ENCODE data around the gene ALAS1.

Gene ALAS1

GRCh38 chr3:52222319-52223221 lies 24.6 kb downstream of the ALAS1 start:
- no peak for FAIRE-seq

- FAIRE-seq = no peak
Observed at GRCh38 chr3:52223449-52224408, 25.8 kb downstream of the ALAS1 start.

DNA sequence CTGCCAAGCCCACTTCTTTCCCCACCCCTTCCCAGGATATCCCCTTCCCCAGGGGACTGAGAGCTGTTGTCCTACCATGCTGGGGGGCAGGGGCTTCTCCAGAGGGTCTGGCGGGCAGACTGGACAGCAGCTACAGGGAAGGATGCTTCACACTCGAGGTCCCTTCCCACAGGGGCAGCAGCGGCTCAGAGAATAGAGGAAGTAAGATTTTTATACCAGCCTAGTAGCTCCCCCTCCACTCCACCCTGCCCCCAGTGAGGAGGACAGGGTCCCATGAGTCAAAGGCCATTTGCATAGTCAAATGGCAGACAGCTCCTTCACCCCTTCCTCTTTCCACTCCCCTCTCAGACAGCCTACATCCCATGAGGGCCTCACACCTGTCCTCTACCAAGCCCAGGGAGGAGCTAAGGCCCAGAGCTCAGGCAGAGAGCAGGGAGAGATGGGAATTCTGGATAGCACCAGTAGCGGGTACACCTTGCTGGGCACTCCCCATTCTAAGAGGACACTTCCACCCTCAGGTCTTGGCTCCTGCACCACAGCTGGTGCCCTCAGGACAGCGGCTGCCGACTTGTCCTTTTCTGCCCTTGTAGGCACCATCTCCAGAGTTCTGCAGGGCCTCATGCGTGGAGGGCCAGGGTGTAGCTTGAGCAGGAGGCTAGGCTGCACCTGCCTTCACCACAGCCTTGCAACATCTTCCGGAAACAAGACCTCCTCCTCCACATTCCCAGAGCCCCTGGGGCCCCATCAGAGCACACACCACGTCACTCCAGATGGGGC lies 27.7 kb downstream of the ALAS1 start, which contains the start of gene TLR9:
Gene TLR9 (minus strand): TSS at position 194 of the 777 bp plus-strand sequence. CDS start 116 bp downstream, at position 78.
- FAIRE-seq = no peak

DNA sequence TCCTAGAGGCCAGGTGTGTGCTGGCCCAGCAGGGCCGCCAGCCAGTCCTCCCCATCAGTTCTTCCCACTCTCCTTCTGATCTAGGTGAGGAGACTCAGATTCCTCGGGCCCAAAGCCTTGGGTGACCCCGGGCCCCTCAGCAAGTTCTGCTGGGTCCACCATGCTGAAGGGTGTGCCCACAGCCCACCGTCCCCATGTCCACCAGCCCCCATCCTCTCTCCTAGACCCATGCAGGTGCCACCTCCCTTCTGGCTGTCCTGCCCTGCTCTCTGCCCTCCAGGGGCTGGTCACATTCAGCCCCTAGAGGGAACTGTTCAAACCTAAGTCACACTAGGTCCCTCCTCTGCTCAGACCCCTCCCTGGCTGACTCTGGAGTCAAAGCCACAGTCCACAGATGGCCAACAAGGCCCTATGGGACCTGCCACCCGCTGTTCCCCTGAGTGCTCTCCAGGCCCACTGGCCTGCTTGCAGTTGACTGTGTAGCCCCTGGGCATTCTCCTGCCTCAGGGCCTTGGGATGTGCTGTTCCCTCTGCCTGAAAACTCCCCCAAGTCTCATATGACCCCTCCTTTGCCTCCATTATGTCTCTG lies 28.4 kb downstream of the ALAS1 start:
- FAIRE-seq = no peak

- FAIRE-seq = no peak
Observed at GRCh38 chr3:52227117-52227516, 29.2 kb downstream of the ALAS1 start.

DNA sequence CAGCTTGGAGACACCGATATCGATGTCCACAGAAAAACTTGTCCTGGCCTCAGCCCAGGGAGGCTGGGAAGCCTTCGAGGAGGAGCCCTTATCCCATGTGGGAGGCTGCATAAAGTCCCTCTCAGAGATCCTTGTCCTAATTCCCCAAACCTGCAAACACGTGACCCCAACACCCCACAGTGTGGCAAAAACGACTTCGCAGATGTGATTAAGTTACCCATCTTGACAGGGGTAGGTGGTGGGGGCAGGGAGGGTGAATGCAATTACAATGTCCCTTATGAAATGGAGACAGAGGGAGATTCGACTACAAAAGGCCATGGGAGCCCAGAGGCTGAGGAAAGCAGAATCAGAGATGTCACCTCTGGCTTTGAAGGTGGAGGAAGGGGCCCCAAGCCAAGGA lies 29.8 kb downstream of the ALAS1 start:
- no peak for FAIRE-seq

GRCh38 chr3:52228266-52228665 lies 30.3 kb downstream of the ALAS1 start:
- no peak for FAIRE-seq

DNA sequence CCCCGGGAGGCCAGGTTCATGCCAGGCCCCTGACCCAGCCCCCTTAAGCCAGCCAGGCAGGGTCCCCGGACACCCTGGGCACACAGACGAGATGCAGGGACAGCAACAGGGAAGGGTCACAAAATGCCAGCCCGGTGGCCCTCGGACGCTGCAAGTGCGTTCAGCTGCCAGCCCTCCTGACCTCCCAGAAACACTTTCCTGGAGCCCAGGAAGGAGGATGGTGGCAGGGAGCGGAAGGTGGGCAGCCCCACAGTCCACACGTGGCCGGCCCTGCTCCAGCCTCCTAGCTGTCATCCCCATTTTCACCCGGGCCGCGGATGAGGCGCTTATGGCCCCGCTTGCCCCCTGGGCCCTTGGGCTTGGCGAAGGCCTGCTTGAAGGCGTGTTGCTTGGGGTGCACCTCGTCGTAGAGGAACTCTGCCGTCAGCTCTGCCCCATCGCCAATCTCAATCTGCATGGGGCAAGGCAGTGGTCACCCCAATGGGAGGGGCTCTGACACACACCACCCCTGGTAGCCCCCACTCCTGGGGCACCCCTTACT lies 30.9 kb downstream of the ALAS1 start:
- FAIRE-seq = no peak

DNA sequence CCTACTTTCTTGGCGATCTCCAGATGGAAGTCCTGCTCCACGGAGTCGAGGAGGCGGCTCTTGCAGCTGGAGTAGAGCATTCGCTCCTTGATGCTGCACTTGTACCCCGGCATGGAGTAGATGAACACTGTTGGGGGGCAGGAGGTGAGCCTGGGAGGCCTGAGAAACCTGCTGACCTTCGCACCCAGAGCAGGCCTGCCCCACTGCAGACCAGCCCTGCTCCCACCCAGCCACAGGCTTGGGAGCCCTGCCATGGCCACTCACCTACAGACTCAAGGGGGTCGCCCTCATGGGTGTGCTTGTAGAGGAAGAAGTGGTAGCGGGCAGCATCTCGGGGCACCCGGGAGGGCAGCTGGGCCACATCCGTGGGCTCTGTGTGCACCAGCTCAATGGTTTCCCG lies 31.7 kb downstream of the ALAS1 start:
- no peak for FAIRE-seq

- no peak for FAIRE-seq
Observed at GRCh38 chr3:52230461-52230860, 32.5 kb downstream of the ALAS1 start.

GRCh38 chr3:52230889-52231499 lies 33.0 kb downstream of the ALAS1 start:
- FAIRE-seq = no peak

GRCh38 chr3:52231502-52232278 lies 33.7 kb downstream of the ALAS1 start:
- FAIRE-seq = no peak

DNA sequence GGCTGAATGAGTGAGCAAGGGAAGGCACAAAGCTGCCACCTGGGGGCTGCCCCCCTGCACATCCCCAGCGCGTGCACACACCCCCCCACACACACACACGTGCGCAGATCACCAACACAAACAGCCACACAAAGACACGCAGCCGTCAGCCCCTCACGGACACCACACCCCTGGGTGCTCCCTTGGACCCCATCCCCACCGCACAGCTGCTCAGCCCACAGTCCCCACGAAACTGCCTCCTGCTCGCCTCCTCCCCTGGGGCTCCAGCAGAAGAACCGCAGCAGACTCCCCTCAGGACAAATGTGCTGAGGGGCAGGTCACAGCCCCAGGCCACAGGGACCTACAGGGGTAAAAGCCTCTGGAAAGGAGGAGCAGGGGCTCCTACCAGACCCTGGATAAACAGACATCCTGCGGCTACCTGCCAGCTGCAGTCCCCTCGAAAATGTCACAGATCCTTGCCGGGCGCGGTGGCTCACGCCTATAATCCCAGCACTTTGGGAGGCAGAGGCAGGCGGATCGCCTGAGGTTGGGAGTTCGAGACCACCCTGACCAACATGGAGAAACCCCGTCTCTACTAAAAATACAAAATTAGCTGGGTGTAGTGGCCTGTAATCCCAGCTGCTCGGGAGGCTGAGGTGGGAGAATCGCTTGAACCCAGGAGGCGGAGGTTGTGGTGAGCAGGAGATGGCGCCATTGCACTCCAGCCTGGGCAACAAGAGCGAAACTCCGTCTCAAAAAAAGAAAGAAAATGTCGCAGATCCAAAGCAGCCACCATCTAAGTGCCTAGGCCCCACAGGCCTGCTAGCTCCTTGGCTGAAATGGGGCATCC lies 34.5 kb downstream of the ALAS1 start:
- FAIRE-seq = no peak

GRCh38 chr3:52233108-52233591 lies 35.2 kb downstream of the ALAS1 start:
- no peak for FAIRE-seq

- FAIRE-seq = no peak
Observed at GRCh38 chr3:52233968-52234367, 36.0 kb downstream of the ALAS1 start.

GRCh38 chr3:52234516-52235447 lies 36.8 kb downstream of the ALAS1 start:
- no peak for FAIRE-seq

GRCh38 chr3:52236424-52236886 lies 38.5 kb downstream of the ALAS1 start:
- FAIRE-seq = no peak

GRCh38 chr3:52237006-52237656 lies 39.2 kb downstream of the ALAS1 start:
- FAIRE-seq = no peak
